ENCODE results near the gene ABCA10. TPM values are rescaled to one million over a fixed set of nuclear protein-coding genes. Genes with fewer than 3 reads are reported as not detected.
"Not testable (repeated sequence)": the region's sequence is repeated elsewhere in the genome, so short reads cannot be mapped to it uniquely, and the experiment has no call there.

Gene ABCA10
- total RNA-seq (2014; rRNA removed; shearing (Covaris generic)) (not detected in 2 replicates), polyA plus RNA-seq (2016; fragmentation: Nextera tagmentation; extraction: Ambion mirVana) (not detected in 2 replicates)
- long read RNA-seq = 0 reads

GRCh38 chr17:69228576-69228975, at the start of gene ABCA10:
Gene ABCA10 (minus strand): TSS chr17:69228824. CDS start chr17:69225358, 3,466 bp downstream.
- no peaks in the 10 kb centered on the region; the same call in 1 of the 2 replicates for H3K4me1 ChIP-seq (ENCODE audit: insufficient read depth)
- H3K27ac Mint-ChIP-seq = no peak within 1 kb of the TSS
- no peaks in the 10 kb centered on the region for H4K20me1 ChIP-seq (replicated peaks; ENCODE audit: insufficient read depth)
- H3K4me3 ChIP-seq = no peak within 1 kb of the TSS
- no peak within 1 kb of the TSS for H3K27ac ChIP-seq (ENCODE audit: low read depth)
- DNase-seq (ENCODE audit: low spot score) = no peak
- H3K36me3 Mint-ChIP-seq (ENCODE audit: low read depth) = no peaks in the 10 kb centered on the region
- H3K9me3 Mint-ChIP-seq = peaks cover 5% of the 10 kb centered on the region; the same call in 1 of the 3 replicates
- TF ChIP-seq EZH2 (IDR thresholded peaks at IDR 0.05; ENCODE audit: low read depth, unreplicated experiment) = no peak
- no peak within 1 kb of the TSS for H3K4me3 Mint-ChIP-seq
- no peak within 1 kb of the TSS for H3K4me2 ChIP-seq
- H3K27me3 Mint-ChIP-seq (ENCODE audit: insufficient read depth, low read depth, poor library complexity) = peaks cover 2% of the 10 kb centered on the region
- no peaks in the 10 kb centered on the region for H3F3A ChIP-seq (replicated peaks; ENCODE audit: low read depth)
- H3K79me2 ChIP-seq (replicated peaks; ENCODE audit: insufficient read depth) = no peaks in the 10 kb centered on the region
- no peaks in the 10 kb centered on the region for H3K36me3 ChIP-seq (ENCODE audit: insufficient read depth)
- no peak for ATAC-seq
- H3K9me2 ChIP-seq (ENCODE audit: insufficient read depth) = no peaks in the 10 kb centered on the region
- H2AFZ ChIP-seq = no peak within 1 kb of the TSS
- H3K4me1 Mint-ChIP-seq = no peaks in the 10 kb centered on the region
- H3K27me3 ChIP-seq (ENCODE audit: insufficient read depth) = no peaks in the 10 kb centered on the region

GRCh38 chr17:69276279-69276678, 47.7 kb upstream of the ABCA10 start:
- H3K36me3 ChIP-seq (ENCODE audit: insufficient read depth); H3K9me2 ChIP-seq (ENCODE audit: insufficient read depth); H3K27ac Mint-ChIP-seq; H3K4me2 ChIP-seq; ATAC-seq; H3K27me3 ChIP-seq (ENCODE audit: insufficient read depth); H3K79me2 ChIP-seq (replicated peaks; ENCODE audit: insufficient read depth); H3K4me3 ChIP-seq; H3K4me1 Mint-ChIP-seq; H2AFZ ChIP-seq; H4K20me1 ChIP-seq (replicated peaks; ENCODE audit: insufficient read depth); H3K4me3 Mint-ChIP-seq; H3K9me3 Mint-ChIP-seq; DNase-seq (ENCODE audit: low spot score); H3K4me1 ChIP-seq (ENCODE audit: insufficient read depth); H3K27ac ChIP-seq (ENCODE audit: low read depth); H3K27me3 Mint-ChIP-seq (ENCODE audit: insufficient read depth, low read depth, poor library complexity); H3F3A ChIP-seq (replicated peaks; ENCODE audit: low read depth); H3K36me3 Mint-ChIP-seq (ENCODE audit: low read depth): not testable (repeated sequence)

GRCh38 chr17:69275751-69276150, 47.1 kb upstream of the ABCA10 start:
- Histone ChIP-seq H3K27ac (ENCODE audit: low read depth) (no peak overlapping the region), H3K27me3 (ENCODE audit: insufficient read depth) (no peaks in the 10 kb centered on the region), H3F3A (replicated peaks; ENCODE audit: low read depth) (no peaks in the 10 kb centered on the region), H3K4me1 (ENCODE audit: insufficient read depth) (no peaks in the 10 kb centered on the region), H4K20me1 (replicated peaks; ENCODE audit: insufficient read depth) (no peaks in the 10 kb centered on the region), H3K4me2 (no peak overlapping the region), H3K79me2 (replicated peaks; ENCODE audit: insufficient read depth) (no peaks in the 10 kb centered on the region), H3K4me3 (no peak overlapping the region), H2AFZ (no peak overlapping the region), H3K9me2 (ENCODE audit: insufficient read depth) (no peaks in the 10 kb centered on the region), H3K36me3 (ENCODE audit: insufficient read depth) (no peaks in the 10 kb centered on the region)
- Mint-ChIP-seq H3K36me3 (ENCODE audit: low read depth) (no peaks in the 10 kb centered on the region), H3K9me3 (no peaks in the 10 kb centered on the region), H3K27me3 (ENCODE audit: insufficient read depth, low read depth, poor library complexity) (peaks cover 5% of the 10 kb centered on the region), H3K4me3 (no peak overlapping the region), H3K27ac (no peak overlapping the region), H3K4me1 (no peaks in the 10 kb centered on the region)
- TF ChIP-seq NANOG (IDR thresholded peaks at IDR 0.05; ENCODE audit: borderline replicate concordance) = no peak
- no peak for TF ChIP-seq ETS1 (IDR thresholded peaks at IDR 0.05)
- no peak for TF ChIP-seq CTCF (conservative IDR thresholded peaks at IDR 0.05; ENCODE audit: low read depth in 2 of 2)
- DNase-seq (ENCODE audit: low spot score) = no peak
- ATAC-seq = no peak
